Measurements from ENCODE around the gene RO60.

RO60 gene

DNA sequence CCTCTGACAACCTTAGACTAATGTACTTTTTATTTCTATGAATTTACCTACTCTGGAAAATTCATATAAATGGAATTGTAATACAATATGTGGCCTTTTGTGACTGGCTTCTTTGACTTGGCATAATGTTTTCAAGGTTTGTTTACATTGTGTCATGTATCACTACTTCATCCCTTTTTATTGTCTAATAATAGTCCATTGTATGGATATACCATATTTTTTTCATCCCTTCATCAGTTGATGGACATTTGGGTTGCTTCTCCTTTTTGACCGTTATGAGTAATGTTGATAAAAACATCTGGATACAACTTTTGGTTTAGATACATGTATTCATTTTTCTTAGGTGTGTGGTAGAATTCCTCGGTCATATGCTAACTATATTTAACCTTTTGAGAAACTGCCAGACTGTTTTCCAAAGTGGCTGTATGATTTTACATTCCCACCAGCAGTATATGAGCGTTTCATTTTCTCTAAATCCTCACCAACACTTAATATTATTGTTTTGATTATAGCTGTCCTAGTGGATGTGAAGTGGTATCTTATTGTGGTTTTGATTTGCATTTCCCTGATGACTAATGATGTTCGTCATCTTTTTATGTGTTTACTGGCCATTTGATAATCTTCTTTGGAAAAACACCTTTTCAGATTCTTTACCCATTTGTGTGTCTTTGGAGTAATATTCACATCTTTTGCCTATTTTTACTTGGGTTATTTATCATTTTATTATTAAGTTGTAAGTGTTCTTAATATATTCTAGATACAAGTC lies 3.5 kb downstream of the RO60 start:
- no peak for DNase-seq

DNA sequence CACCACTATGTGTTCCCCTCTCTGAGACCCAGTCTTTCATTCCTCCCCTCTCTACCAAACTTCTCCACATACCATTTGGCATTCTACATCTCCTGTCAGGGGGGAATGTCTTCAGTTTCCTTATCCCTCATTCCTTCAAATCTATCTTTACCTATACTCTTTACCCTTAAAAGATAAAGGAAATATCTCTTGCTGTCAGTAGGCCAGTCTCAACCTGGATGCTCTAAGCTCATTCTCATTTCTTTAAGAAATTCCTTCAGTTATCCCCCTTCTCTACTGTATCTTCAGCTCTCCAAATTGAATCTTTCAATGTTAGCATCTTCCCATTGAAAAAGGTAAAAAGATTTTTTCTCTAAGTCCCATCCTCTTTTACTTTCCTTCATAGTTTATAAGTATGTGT lies 6.5 kb downstream of the RO60 start:
- no peak for DNase-seq

GRCh38 chr1:193066606-193067005 lies 7.2 kb downstream of the RO60 start:
- DNase-seq: no peak

GRCh38 chr1:193068013-193068412 lies 8.6 kb downstream of the RO60 start:
- no peak for DNase-seq

GRCh38 chr1:193069748-193070385 lies 10.5 kb downstream of the RO60 start:
- no peak for DNase-seq

GRCh38 chr1:193070386-193070753 lies 11.0 kb downstream of the RO60 start:
- no peak for DNase-seq

- no peak for DNase-seq
Measured at GRCh38 chr1:193070942-193071341, 11.5 kb downstream of the RO60 start.

DNA sequence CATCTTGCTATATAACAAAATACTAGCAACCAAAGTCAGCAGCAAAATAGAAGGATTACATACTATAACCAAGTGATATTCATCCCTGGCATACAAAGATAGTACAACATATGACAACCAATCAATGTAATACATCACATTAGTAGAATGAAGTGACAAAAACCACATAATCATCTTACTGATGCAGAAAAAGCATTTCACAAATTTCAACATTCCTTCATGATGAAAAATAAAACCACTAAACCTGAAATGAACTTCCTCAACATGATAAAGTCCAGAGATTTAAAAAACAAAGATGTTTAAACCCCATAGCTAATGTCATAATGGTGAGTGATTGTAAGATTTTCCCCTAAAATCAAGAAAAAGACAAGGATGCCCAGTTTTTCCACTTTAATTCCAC lies 18.6 kb downstream of the RO60 start:
- no peak for DNase-seq

GRCh38 chr1:193079187-193079586 lies 19.8 kb downstream of the RO60 start:
- DNase-seq: no peak

DNA sequence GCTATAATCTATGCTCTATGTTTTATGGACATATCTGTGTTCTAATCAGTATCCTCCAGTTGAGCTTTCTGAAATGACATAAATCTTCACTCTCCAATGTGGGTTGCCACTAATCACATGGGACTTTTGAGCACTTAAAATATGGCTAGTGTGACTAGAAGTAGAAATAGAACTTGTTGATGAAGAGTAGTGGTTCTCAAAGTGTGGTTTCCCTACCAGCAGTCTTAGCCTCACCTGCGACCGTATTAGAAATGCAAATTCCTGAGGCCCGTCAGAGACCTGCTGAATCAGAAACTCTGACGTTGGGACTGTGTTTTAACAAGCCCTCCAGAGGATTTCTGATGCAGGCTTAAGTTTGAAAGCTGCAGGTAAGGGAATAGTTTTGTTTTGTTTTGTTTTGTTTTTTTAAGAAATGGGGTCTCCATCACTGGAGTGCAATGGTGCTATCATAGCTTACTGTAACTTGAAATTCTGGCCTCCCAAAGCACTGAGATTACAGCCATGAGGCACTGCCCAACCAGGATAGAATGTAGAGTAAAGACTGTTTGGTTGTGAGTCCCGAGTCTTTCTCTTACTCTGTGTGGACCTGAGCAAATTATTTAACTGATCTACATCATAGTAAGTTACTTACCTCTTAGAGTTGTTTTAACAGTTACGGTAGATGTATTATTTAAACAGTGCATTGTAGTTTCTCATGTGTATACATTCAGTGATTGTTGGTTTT lies 24.1 kb downstream of the RO60 start:
- no peak for DNase-seq

GRCh38 chr1:193085263-193085662 lies 25.9 kb downstream of the RO60 start:
- no peak for DNase-seq

DNA sequence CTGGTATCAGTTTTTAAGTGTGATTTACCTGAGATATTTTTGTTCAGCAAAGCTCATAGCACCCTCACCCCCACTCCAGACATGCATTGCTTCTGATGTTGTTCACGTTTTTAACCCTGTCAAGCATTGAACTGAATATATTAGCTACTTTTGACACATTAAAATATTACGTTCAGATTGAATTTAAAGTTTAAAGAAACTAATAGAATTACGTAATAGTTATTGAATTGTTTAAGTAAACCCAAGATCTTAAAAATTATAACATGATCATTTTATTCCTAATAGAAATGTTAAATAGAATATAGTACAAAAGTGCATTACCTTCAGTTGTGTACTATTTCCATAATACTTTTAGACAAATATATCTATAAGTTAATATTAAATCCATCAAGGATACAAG lies 26.9 kb downstream of the RO60 start:
- DNase-seq: no peak

DNA sequence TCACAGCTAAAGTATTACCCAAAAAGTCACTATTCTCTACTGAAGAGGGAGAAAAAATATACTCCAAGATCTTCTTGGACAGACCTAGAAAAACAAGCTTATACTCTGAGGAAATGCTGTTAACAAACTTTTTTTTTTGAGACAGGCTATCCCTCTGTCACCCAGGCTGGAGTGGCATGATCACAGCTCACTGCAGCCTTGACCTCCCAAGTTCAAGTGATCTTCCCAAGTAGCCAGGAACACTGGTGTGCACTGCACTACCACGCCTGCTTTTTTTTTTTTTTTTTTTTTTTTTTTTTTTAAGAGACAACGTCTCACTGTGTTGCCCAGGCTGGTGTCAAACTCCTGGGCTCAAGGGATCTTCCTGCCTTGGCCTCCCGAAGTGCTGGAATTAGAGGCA lies 28.5 kb downstream of the RO60 start:
- no peak for DNase-seq

DNA sequence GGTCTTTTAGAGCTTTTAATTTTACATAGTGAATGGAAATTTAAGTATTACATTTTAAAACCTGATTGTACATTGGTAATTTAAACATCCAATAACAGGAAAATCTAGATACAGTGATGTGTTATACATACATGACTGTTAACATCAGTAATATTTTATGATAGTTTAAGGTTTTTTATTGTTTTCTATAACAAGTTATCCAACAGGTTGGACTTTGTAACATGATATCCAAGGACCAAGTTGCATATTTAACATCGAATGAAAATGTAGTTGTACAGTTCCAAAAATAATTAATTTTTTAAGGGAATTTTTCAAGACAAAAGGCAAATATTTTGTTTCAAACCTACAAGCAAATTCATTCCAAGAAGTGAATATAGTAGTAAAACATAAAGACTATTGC lies 31.5 kb downstream of the RO60 start:
- no peak for DNase-seq

GRCh38 chr1:193094112-193094511 lies 34.7 kb downstream of the RO60 start:
- DNase-seq: no peak

DNA sequence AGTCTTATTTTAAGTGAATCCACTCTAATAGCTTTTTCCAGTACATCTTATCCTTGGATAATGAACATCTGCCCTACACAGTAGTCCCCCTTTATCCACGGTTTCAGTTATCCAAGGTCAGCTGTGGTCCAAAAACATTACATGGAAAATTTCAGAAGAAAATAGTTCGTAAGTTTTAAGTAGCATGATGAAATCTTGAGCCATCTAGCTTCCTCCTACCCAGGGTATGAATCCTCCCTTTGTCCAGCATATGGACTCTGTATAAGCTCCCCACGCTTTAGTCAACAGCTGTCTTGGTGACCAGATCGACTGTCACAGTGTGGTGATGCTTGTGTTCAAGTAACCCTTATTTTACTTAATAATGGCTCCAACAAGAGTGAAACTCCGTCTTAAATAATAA lies 43.2 kb downstream of the RO60 start:
- no peak for DNase-seq

DNA sequence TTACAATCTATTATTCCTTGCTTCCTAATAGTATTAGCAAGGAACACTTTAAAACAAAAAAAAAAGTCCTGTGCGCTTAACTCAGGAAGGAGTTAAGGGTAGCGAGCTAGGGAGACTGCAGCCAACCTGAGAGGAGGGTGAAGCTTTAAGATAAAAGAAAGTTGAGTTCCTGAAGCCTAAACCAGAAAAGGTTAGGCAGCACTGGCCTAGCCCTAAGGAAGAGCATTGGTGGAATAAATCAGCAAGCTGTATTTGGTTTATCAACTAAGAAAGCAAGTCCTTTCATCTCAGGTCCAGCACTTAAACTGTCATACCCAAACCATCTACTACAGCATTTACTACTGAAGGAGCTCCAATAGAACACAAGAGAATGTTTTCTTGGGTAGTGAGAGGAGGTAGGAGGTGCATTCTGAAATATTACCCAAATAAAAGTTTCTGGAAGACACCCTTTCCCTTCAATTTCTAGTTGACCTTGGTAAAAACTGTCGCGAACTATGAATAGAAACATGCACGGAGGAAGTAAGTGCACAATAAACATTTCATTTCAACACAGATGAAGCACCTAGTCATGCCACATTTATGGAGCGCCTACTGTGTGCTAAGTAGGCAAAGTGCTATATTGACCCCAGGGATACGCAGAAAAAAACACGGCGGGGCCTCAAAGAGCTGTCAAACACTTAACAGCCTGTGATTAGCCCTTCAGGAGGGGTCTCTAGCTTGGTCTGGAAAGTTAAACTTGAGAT lies 44.5 kb downstream of the RO60 start:
- DNase-seq: no peak

- peak; percentile 53 for DNase-seq
Measured at GRCh38 chr1:193104502-193104906, 45.1 kb downstream of the RO60 start.

DNA sequence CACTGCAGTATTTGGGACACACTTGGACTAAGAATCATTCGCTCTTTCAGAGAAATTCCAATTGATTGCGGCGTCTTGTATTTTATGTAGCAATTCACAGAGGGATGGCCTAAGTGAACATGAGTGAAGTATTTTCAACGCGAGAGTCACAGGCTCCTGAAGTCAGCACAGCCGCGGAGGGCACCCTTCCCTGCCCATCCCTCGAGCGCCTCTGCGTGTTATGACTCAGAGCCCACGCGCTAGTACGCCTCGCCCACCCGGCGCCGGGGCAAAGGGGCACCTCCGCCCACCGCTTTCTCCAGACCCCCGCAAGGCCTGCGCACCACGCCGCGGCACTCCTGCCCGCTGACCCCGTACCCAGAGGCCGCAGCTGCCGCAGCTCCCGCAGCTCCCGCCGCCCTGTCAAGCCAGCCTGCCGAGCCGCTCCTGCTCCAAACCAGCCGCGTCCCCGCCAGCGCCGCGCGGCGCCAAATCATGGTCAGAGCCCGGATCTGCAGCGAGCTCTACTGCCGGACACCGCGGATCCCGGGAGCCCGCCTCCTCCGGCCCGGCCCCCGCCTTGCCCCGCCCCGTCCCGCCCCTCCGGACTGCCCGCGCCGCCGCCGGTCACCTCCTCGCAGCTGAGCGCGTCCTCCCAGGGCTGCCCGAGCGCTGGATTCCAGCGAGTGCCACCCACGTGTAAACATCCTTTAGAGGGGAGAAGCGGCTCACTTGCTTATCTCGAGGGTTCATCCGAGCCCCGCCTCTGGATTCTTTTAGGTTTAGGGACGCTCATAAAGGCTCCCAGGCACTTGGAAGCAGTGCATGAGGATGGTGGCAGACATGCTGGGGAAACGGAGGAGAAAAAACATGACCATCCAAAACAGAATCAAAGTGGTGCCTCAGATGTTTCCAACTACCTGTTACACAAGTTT lies 45.8 kb downstream of the RO60 start, which contains the start of gene GLRX2:
TSS of gene GLRX2 (minus strand) at position 508 of the 914 bp plus-strand sequence. CDS start at position 476, 32 bp downstream.
- DNase-seq: peak; percentile 86

DNA sequence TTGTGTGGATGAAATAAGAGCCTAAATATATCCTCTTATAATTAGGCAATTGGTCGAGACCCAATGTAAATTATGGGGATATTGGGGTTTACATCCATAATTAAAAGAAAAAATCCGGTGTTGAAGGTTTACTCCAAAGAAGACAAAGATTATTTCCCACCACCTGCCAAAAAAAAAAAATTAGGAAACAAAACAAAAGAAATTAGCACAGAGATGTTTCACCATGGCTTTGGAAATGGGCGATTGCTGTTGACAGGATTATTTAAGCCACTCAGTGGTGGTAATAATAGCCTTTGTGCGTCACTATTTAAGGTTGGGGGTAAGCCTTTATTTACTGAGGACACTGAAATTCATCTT lies 46.4 kb downstream of the RO60 start:
- peak; percentile 25 for DNase-seq

DNA sequence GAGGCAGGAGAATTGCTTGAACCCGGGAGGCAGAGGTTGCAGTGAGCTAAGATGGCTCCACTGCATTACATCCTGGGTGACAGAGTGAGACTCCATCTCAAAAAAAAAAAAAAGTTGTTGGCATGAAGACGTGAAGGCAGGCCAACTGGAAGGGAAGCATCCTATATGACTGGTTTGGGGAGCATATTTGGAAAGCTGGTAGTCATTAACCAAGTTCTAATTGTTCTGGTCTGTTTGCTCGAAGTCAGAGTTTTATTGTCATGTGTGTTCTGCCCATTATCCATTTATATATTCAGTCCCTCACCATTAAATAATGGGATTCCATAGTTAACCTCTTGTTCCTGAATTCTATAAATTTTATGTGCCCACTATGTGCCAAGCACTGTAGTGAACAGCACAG lies 49.1 kb downstream of the RO60 start:
- no peak for DNase-seq

Data from NCI-H1092 treated with DMSO at 0.1 percent for 48 hours (cell line).